Trophoblast cell (in vitro differentiated cells and primary cell): ENCODE data around the gene UBE2N.

Experiments used
- DNase-seq, 2 donors: peaks; one replicate each; pipeline ENCODE4 v3.0.0-alpha.2; 2016
- H2AFZ ChIP-seq: 2 replicates; pipeline ENCODE4 v1.6.1; 2013; ENCODE audit warnings: low read length, moderate library complexity, mild to moderate bottlenecking; ENCODE audit not compliant: insufficient read depth, poor library complexity
- H2AK5ac ChIP-seq: 2 replicates; pipeline ENCODE4 v1.6.1; 2013; ENCODE audit warnings: mild to moderate bottlenecking, low read length
- H2BK120ac ChIP-seq: 2 replicates; pipeline ENCODE4 v1.6.1; 2013; ENCODE audit warnings: low read length, mild to moderate bottlenecking, moderate library complexity; ENCODE audit not compliant: insufficient read depth, poor library complexity
- H2BK12ac ChIP-seq: 2 replicates; pipeline ENCODE4 v1.6.1; 2013; ENCODE audit warnings: mild to moderate bottlenecking, low read length, moderate library complexity
- H2BK5ac ChIP-seq: 2 replicates; pipeline ENCODE4 v1.6.1; 2013; ENCODE audit warnings: low read length, low read depth, moderate library complexity, mild to moderate bottlenecking; ENCODE audit not compliant: poor library complexity
- H3K14ac ChIP-seq: 2 replicates; pipeline ENCODE4 v1.6.1; 2013; ENCODE audit warnings: mild to moderate bottlenecking, low read length
- H3K18ac ChIP-seq: 2 replicates; pipeline ENCODE4 v1.6.1; 2013; ENCODE audit warnings: mild to moderate bottlenecking, low read length
- H3K23ac ChIP-seq: 2 replicates; pipeline ENCODE4 v1.6.1; 2013; ENCODE audit warnings: low read length
- H3K27ac ChIP-seq: 2 replicates; pipeline ENCODE4 v1.5.1; 2013; ENCODE audit warnings: low read depth, mild to moderate bottlenecking, inconsistent platforms, low read length, moderate library complexity
- H3K27me3 ChIP-seq: 2 replicates; pipeline ENCODE4 v1.6.1; 2013; ENCODE audit warnings: inconsistent platforms, mild to moderate bottlenecking, low read length, moderate library complexity; ENCODE audit not compliant: insufficient read depth
- H3K36me3 ChIP-seq, 2 experiments: 1 replicate in 1 of 2; 2 replicates in 1 of 2; pipeline ENCODE4 v1.6.1; 2013; ENCODE audit warnings: low read length in 2 of 2, mild to moderate bottlenecking in 2 of 2, moderate library complexity in 1 of 2; ENCODE audit not compliant: insufficient read depth in 2 of 2, control insufficient read depth in 1 of 2
- H3K4ac ChIP-seq: 2 replicates; pipeline ENCODE4 v1.6.1; 2013; ENCODE audit warnings: low read depth, mild to moderate bottlenecking, low read length, moderate library complexity
- H3K4me1 ChIP-seq, 2 experiments: 1 replicate in 1 of 2; 2 replicates in 1 of 2; pipeline ENCODE4 v1.6.1; 2013; ENCODE audit warnings: low read length in 2 of 2, mild to moderate bottlenecking in 2 of 2, moderate library complexity in 1 of 2; ENCODE audit not compliant: insufficient read depth in 2 of 2, control insufficient read depth in 1 of 2
- H3K4me2 ChIP-seq: 2 replicates; pipeline ENCODE4 v1.6.1; 2013; ENCODE audit warnings: inconsistent platforms, mild to moderate bottlenecking, low read length, moderate library complexity
- H3K4me3 ChIP-seq: 2 replicates; pipeline ENCODE4 v1.5.1; 2013; ENCODE audit warnings: mild to moderate bottlenecking, low read depth, low read length, inconsistent platforms
- H3K79me1 ChIP-seq: one replicate; pipeline ENCODE4 v1.6.1; 2013; ENCODE audit warnings: low read length
- H3K79me2 ChIP-seq: 2 replicates; pipeline ENCODE4 v1.6.1; 2013; ENCODE audit warnings: low read length, mild to moderate bottlenecking; ENCODE audit not compliant: control insufficient read depth, insufficient read depth, poor library complexity
- H3K9ac ChIP-seq: 2 replicates; pipeline ENCODE4 v1.6.1; 2013; ENCODE audit warnings: mild to moderate bottlenecking, low read length
- H3K9me3 ChIP-seq: 2 replicates; pipeline ENCODE4 v1.6.1; 2013; ENCODE audit warnings: low read depth, mild to moderate bottlenecking, control low read depth, inconsistent platforms, low read length; ENCODE audit not compliant: insufficient read depth
- H4K12ac ChIP-seq: 2 replicates; pipeline ENCODE4 v1.6.1; 2013; ENCODE audit warnings: low read depth, mild to moderate bottlenecking, low read length, moderate library complexity
- H4K8ac ChIP-seq: 2 replicates; pipeline ENCODE4 v1.6.1; 2013; ENCODE audit warnings: low read depth, mild to moderate bottlenecking, low read length, moderate library complexity
- H4K91ac ChIP-seq: one replicate; pipeline ENCODE4 v1.6.1; 2013; ENCODE audit warnings: low read depth, mild to moderate bottlenecking, low read length, moderate library complexity
- WGBS: extraction: QIAGEN DNeasy Blood & Tissue Kit; methylation state at CpG from one replicate; pipeline ENCODE4 v1.1.7; 2013; ENCODE audit warnings: missing lambda C conversion rate; ENCODE audit not compliant: insufficient read length, insufficient coverage; ENCODE audit errors: extremely low coverage; 5-methylcytosine and 5-hydroxymethylcytosine counted together

Gene UBE2N

DNA sequence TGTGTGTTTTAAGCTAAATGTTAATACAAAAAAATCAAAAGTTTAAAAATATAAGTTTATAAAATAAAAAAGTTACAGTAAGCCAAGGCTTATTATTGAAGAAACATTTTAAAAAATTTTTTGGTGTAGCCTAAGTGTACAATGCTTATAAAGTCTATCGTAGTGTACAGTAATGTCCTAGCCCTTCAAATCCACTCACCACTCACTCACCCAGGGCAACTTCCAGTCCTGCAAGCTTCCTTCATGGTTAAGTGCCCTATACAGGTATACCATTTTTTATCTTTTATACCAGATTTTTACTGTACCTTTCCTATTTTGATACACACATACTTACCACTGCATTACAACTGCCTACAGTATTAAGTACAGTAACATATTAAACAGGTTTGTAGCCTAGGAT is 11.9 kb downstream of the UBE2N start:
- Histone ChIP-seq H3K23ac (no peak overlapping the region), H3K4me1 (peaks cover 2 to 3% of the 10 kb centered on the region in 2 experiments), H2BK5ac (no peak overlapping the region), H3K4me2 (no peak overlapping the region), H3K27me3 (no peaks in the 10 kb centered on the region), H3K18ac (no peak overlapping the region), H3K9me3 (no peaks in the 10 kb centered on the region), H4K8ac (no peak overlapping the region), H3K79me2 (peaks cover 17% of the 10 kb centered on the region), H2AFZ (no peak overlapping the region), H3K4me3 (no peak overlapping the region), H4K91ac (no peak overlapping the region), H3K4ac (peak overlapping the region; percentile 84), H2BK120ac (no peak overlapping the region), H2BK12ac (no peak overlapping the region), H2AK5ac (no peak overlapping the region), H4K12ac (no peak overlapping the region), H3K14ac (no peak overlapping the region), H3K9ac (no peak overlapping the region), H3K27ac (no peak overlapping the region), H3K36me3 (no peaks in the 10 kb centered on the region), H3K79me1 (no peaks in the 10 kb centered on the region)
- WGBS: no CpG with 5 or more reads among the region's 1 CpG
- no peak for DNase-seq

GRCh38 chr12:93429448-93429847 is 12.3 kb downstream of the UBE2N start:
- Histone ChIP-seq H4K12ac (no peak overlapping the region), H2AK5ac (no peak overlapping the region), H3K79me1 (no peaks in the 10 kb centered on the region), H3K23ac (no peak overlapping the region), H2BK12ac (no peak overlapping the region), H4K8ac (no peak overlapping the region), H3K18ac (no peak overlapping the region), H3K9me3 (no peaks in the 10 kb centered on the region), H3K79me2 (peaks cover 16% of the 10 kb centered on the region), H4K91ac (no peak overlapping the region), H3K9ac (no peak overlapping the region), H3K27me3 (no peaks in the 10 kb centered on the region), H3K4ac (no peak overlapping the region), H2AFZ (no peak overlapping the region), H3K36me3 (no peaks in the 10 kb centered on the region), H3K27ac (no peak overlapping the region), H2BK120ac (no peak overlapping the region), H3K4me3 (no peak overlapping the region), H2BK5ac (no peak overlapping the region), H3K14ac (no peak overlapping the region), H3K4me1 (peaks cover 2 to 3% of the 10 kb centered on the region in 2 experiments), H3K4me2 (no peak overlapping the region)
- DNase-seq: no peak
- WGBS: no CpG with 5 or more reads among the region's 1 CpG

DNA sequence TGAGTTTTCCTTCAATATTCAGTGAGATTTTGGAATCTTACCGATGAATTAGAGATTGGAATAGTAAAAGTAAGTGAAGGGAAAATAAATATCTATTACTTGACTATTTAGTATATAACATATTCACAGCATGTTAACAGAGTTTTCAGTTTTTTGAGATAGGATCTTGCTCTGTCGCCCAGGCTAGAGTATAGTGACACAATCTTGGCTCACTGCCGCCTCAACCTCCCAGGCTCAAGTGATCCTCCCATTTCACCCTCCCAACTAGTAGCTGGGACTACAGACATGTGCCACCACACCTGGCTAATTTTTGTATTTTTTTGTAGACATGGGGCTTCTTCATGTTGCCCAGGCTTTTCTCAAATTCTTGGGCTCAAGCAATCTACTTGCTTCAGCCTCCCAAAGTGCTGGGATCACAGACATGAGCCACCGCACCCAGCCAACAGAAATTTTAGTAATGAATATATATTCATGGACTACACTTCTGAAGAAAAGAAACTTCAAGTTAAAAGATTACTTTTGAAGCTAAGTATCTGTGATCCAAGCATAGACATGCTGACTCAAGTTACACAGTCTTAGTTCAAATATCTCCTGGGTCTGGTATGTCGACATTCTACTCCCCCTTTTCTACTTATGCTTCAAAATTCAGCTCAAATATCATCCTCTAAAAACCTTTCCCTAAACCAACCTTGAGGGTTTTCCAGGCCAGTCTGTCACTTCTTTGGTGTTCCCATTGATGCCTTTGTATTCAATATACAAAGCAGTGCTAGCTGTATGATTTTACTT is 13.8 kb downstream of the UBE2N start:
- Histone ChIP-seq H3K27ac (no peak overlapping the region), H3K79me2 (peaks cover 16% of the 10 kb centered on the region), H3K4me3 (no peak overlapping the region), H3K36me3 (no peaks in the 10 kb centered on the region), H3K9ac (no peak overlapping the region), H3K4me1 (peaks cover 2 to 3% of the 10 kb centered on the region in 2 experiments), H4K8ac (no peak overlapping the region), H3K4me2 (no peak overlapping the region), H3K27me3 (no peaks in the 10 kb centered on the region), H3K14ac (no peak overlapping the region), H3K9me3 (no peaks in the 10 kb centered on the region), H3K18ac (no peak overlapping the region), H4K12ac (no peak overlapping the region), H2AFZ (no peak overlapping the region), H2AK5ac (no peak overlapping the region), H3K4ac (peak overlapping the region; percentile 97), H2BK12ac (no peak overlapping the region), H2BK120ac (no peak overlapping the region), H4K91ac (no peak overlapping the region), H3K79me1 (no peaks in the 10 kb centered on the region), H3K23ac (no peak overlapping the region), H2BK5ac (no peak overlapping the region)
- DNase-seq: no peak
- no CpG with 5 or more reads among the region's 5 CpGs for WGBS

- Histone ChIP-seq H3K4ac (peak overlapping the region; percentile 83), H3K18ac (no peak overlapping the region), H3K27me3 (no peaks in the 10 kb centered on the region), H4K91ac (no peak overlapping the region), H3K4me1 (peaks cover 2 to 3% of the 10 kb centered on the region in 2 experiments), H3K36me3 (no peaks in the 10 kb centered on the region), H3K9me3 (no peaks in the 10 kb centered on the region), H3K9ac (no peak overlapping the region), H3K79me2 (peaks cover 12% of the 10 kb centered on the region), H3K23ac (no peak overlapping the region), H2AK5ac (no peak overlapping the region), H2AFZ (no peak overlapping the region), H3K4me3 (no peak overlapping the region), H3K79me1 (no peaks in the 10 kb centered on the region), H2BK12ac (no peak overlapping the region), H3K27ac (no peak overlapping the region), H3K4me2 (no peak overlapping the region), H4K12ac (no peak overlapping the region), H2BK5ac (no peak overlapping the region), H4K8ac (no peak overlapping the region), H3K14ac (no peak overlapping the region), H2BK120ac (no peak overlapping the region)
- WGBS: no CpG with 5 or more reads among the region's 1 CpG
- no peak for DNase-seq
These were observed 15.3 kb downstream of the UBE2N start for GRCh38 chr12:93426412-93426805.
